Activated T-helper 17 cell treated with anti-CD3 and anti-CD28 coated beads, Interleukin-2, amount 50 U/mL, for 72 hours (primary cell): ENCODE data around the gene KRTAP5-9. TPM values are rescaled to one million over a fixed set of nuclear protein-coding genes. Genes with fewer than 3 reads are reported as not detected.

Source experiments
- ATAC-seq: fragments of 150-1000 bp; cut with Tn5 transposase; replicated peaks from 2 replicates; pipeline ENCODE4 v1.10.0; 2021; ENCODE audit warnings: mild to moderate bottlenecking, moderate library complexity
- H3K27ac Mint-ChIP-seq: one replicate; pipeline ENCODE4 v1.8.0; 2022; ENCODE audit warnings: mixed read lengths
- H3K27me3 Mint-ChIP-seq: one replicate; pipeline ENCODE4 v1.8.0; 2022; ENCODE audit warnings: mixed read lengths
- H3K36me3 Mint-ChIP-seq: one replicate; pipeline ENCODE4 v1.8.0; 2022; ENCODE audit warnings: low read depth, mild to moderate bottlenecking, mixed read lengths
- H3K4me1 Mint-ChIP-seq: one replicate; pipeline ENCODE4 v1.8.0; 2022; ENCODE audit warnings: mixed read lengths
- H3K4me3 Mint-ChIP-seq: one replicate; pipeline ENCODE4 v1.8.0; 2022; ENCODE audit warnings: mild to moderate bottlenecking, mixed read lengths
- H3K9me3 Mint-ChIP-seq: one replicate; pipeline ENCODE4 v1.8.0; 2022; ENCODE audit warnings: mixed read lengths
- total RNA-seq, 2 donors: library from RNA; stranded (reverse); gene quantifications; one replicate each; pipeline ENCODE4 v1.2.3, GENCODE V29; 2022

The KRTAP5-9 gene
- total RNA-seq: under 1 TPM in 1 of 2 donors, not detected in 1; 0.22 TPM

- no peak for ATAC-seq
- peaks cover 38% of the 10 kb centered on the region for H3K27me3 Mint-ChIP-seq
- H3K36me3 Mint-ChIP-seq: no peaks in the 10 kb centered on the region
- H3K4me1 Mint-ChIP-seq: peaks cover 10% of the 10 kb centered on the region
- H3K27ac Mint-ChIP-seq: no peak within 1 kb of the TSS
- no peaks in the 10 kb centered on the region for H3K9me3 Mint-ChIP-seq
- no peak within 1 kb of the TSS for H3K4me3 Mint-ChIP-seq
Observed at GRCh38 chr11:71548120-71548519, at the start of gene KRTAP5-9. KRTAP5-9 (plus strand) TSS chr11:71548420; CDS start chr11:71548658, 238 bp downstream.

GRCh38 chr11:71499125-71499524 is 49.1 kb upstream of the KRTAP5-9 start:
- Mint-ChIP-seq H3K4me3 (no peak overlapping the region), H3K4me1 (no peaks in the 10 kb centered on the region), H3K9me3 (no peaks in the 10 kb centered on the region), H3K36me3 (peaks cover 93% of the 10 kb centered on the region), H3K27ac (no peak overlapping the region), H3K27me3 (no peaks in the 10 kb centered on the region)
- ATAC-seq: no peak

GRCh38 chr11:71499546-71499945 is 48.7 kb upstream of the KRTAP5-9 start:
- Mint-ChIP-seq H3K27ac (no peak overlapping the region), H3K4me1 (no peaks in the 10 kb centered on the region), H3K9me3 (no peaks in the 10 kb centered on the region), H3K36me3 (peaks cover 91% of the 10 kb centered on the region), H3K4me3 (no peak overlapping the region), H3K27me3 (no peaks in the 10 kb centered on the region)
- no peak for ATAC-seq

GRCh38 chr11:71500601-71501021 is 47.6 kb upstream of the KRTAP5-9 start:
- Mint-ChIP-seq H3K9me3 (no peaks in the 10 kb centered on the region), H3K4me3 (no peak overlapping the region), H3K27ac (no peak overlapping the region), H3K27me3 (no peaks in the 10 kb centered on the region), H3K36me3 (peaks cover 91% of the 10 kb centered on the region), H3K4me1 (no peaks in the 10 kb centered on the region)
- no peak for ATAC-seq

- Mint-ChIP-seq H3K36me3 (peaks cover 91% of the 10 kb centered on the region), H3K27me3 (no peaks in the 10 kb centered on the region), H3K4me3 (no peak overlapping the region), H3K9me3 (no peaks in the 10 kb centered on the region), H3K27ac (no peak overlapping the region), H3K4me1 (no peaks in the 10 kb centered on the region)
- ATAC-seq: no peak
Observed at GRCh38 chr11:71501071-71501985, 46.9 kb upstream of the KRTAP5-9 start.

GRCh38 chr11:71502026-71502425 is 46.2 kb upstream of the KRTAP5-9 start:
- Mint-ChIP-seq H3K27me3 (no peaks in the 10 kb centered on the region), H3K9me3 (no peaks in the 10 kb centered on the region), H3K27ac (no peak overlapping the region), H3K36me3 (peaks cover 89% of the 10 kb centered on the region), H3K4me1 (no peaks in the 10 kb centered on the region), H3K4me3 (no peak overlapping the region)
- ATAC-seq: no peak

- H3K27ac Mint-ChIP-seq: no peak overlapping the region
- H3K27me3 Mint-ChIP-seq: no peaks in the 10 kb centered on the region
- H3K4me1 Mint-ChIP-seq: no peaks in the 10 kb centered on the region
- ATAC-seq: no peak
- peaks cover 4% of the 10 kb centered on the region for H3K9me3 Mint-ChIP-seq
- H3K36me3 Mint-ChIP-seq: peaks cover 80% of the 10 kb centered on the region
- H3K4me3 Mint-ChIP-seq: no peak overlapping the region
Observed at GRCh38 chr11:71502871-71503435, 45.3 kb upstream of the KRTAP5-9 start.

GRCh38 chr11:71504531-71504930 is 43.7 kb upstream of the KRTAP5-9 start:
- Mint-ChIP-seq H3K27me3 (no peaks in the 10 kb centered on the region), H3K4me1 (no peaks in the 10 kb centered on the region), H3K36me3 (peaks cover 64% of the 10 kb centered on the region), H3K9me3 (peaks cover 11% of the 10 kb centered on the region), H3K27ac (no peak overlapping the region), H3K4me3 (no peak overlapping the region)
- ATAC-seq: no peak

GRCh38 chr11:71505001-71505400 is 43.2 kb upstream of the KRTAP5-9 start:
- Mint-ChIP-seq H3K27ac (no peak overlapping the region), H3K9me3 (peaks cover 15% of the 10 kb centered on the region), H3K27me3 (no peaks in the 10 kb centered on the region), H3K4me3 (no peak overlapping the region), H3K4me1 (no peaks in the 10 kb centered on the region), H3K36me3 (peaks cover 59% of the 10 kb centered on the region)
- ATAC-seq: no peak

GRCh38 chr11:71505781-71506180 is 42.4 kb upstream of the KRTAP5-9 start:
- Mint-ChIP-seq H3K27ac (no peak overlapping the region), H3K36me3 (peaks cover 52% of the 10 kb centered on the region), H3K9me3 (peaks cover 15% of the 10 kb centered on the region), H3K4me3 (no peak overlapping the region), H3K4me1 (no peaks in the 10 kb centered on the region), H3K27me3 (no peaks in the 10 kb centered on the region)
- ATAC-seq: no peak

- H3K4me1 Mint-ChIP-seq: no peaks in the 10 kb centered on the region
- H3K27ac Mint-ChIP-seq: no peak overlapping the region
- no peak overlapping the region for H3K4me3 Mint-ChIP-seq
- peaks cover 38% of the 10 kb centered on the region for H3K36me3 Mint-ChIP-seq
- ATAC-seq: no peak
- H3K27me3 Mint-ChIP-seq: no peaks in the 10 kb centered on the region
- peaks cover 16% of the 10 kb centered on the region for H3K9me3 Mint-ChIP-seq
Observed at GRCh38 chr11:71507102-71507501, 41.1 kb upstream of the KRTAP5-9 start.

GRCh38 chr11:71518506-71519471 is 29.4 kb upstream of the KRTAP5-9 start:
- no peak for ATAC-seq
- no peaks in the 10 kb centered on the region for H3K36me3 Mint-ChIP-seq
- peaks cover 3% of the 10 kb centered on the region for H3K9me3 Mint-ChIP-seq

GRCh38 chr11:71519546-71519945 is 28.7 kb upstream of the KRTAP5-9 start:
- Mint-ChIP-seq H3K4me3 (no peak overlapping the region), H3K9me3 (peaks cover 3% of the 10 kb centered on the region), H3K27ac (no peak overlapping the region), H3K27me3 (no peaks in the 10 kb centered on the region), H3K4me1 (no peaks in the 10 kb centered on the region), H3K36me3 (no peaks in the 10 kb centered on the region)
- ATAC-seq: no peak

More at GRCh38 chr11:71518506-71519471, 29.4 kb upstream of the KRTAP5-9 start:
- H3K4me3 Mint-ChIP-seq: no peak overlapping the region
- H3K4me1 Mint-ChIP-seq: no peaks in the 10 kb centered on the region
- H3K27ac Mint-ChIP-seq: no peak overlapping the region
- H3K27me3 Mint-ChIP-seq: no peaks in the 10 kb centered on the region

- Mint-ChIP-seq H3K27ac (no peak overlapping the region), H3K27me3 (peaks cover 13% of the 10 kb centered on the region), H3K4me1 (no peaks in the 10 kb centered on the region), H3K9me3 (no peaks in the 10 kb centered on the region), H3K4me3 (no peak overlapping the region), H3K36me3 (no peaks in the 10 kb centered on the region)
- ATAC-seq: no peak
Observed at GRCh38 chr11:71525188-71525937, 22.9 kb upstream of the KRTAP5-9 start.
